GM18498 (cell line): ENCODE measurements around the gene NDST1.
"Not testable (repeated sequence)": the region's sequence is repeated elsewhere in the genome, so short reads cannot be mapped to it uniquely, and the experiment has no call there.

Experiments used
- ATAC-seq: cut with Tn5 transposase; IDR thresholded peaks from one replicate; pipeline ENCODE4 v1.9.1; 2021; ENCODE audit warnings: mild to moderate bottlenecking, moderate library complexity; ENCODE audit not compliant: unreplicated experiment

NDST1 gene

GRCh38 chr5:150507474-150508276 is at the start of gene NDST1:
NDST1 (plus strand) TSS chr5:150508131; CDS start chr5:150521255, 13,124 bp downstream.
- no peak for ATAC-seq

- peak; percentile 76 for ATAC-seq
Measured at GRCh38 chr5:150458802-150459557, 49.0 kb upstream of the NDST1 start.

GRCh38 chr5:150460781-150461180 is 47.1 kb upstream of the NDST1 start:
- no peak for ATAC-seq

- ATAC-seq: peak; percentile 84
Measured at GRCh38 chr5:150461231-150461630, 46.7 kb upstream of the NDST1 start.

GRCh38 chr5:150464554-150465012 is 43.3 kb upstream of the NDST1 start:
- no peak for ATAC-seq

GRCh38 chr5:150465927-150466326 is 42.0 kb upstream of the NDST1 start:
- no peak for ATAC-seq

- ATAC-seq: no peak
Measured at GRCh38 chr5:150468206-150468605, 39.7 kb upstream of the NDST1 start.

- ATAC-seq: no peak
Measured at GRCh38 chr5:150469718-150470469, 38.0 kb upstream of the NDST1 start.

- ATAC-seq: no peak
Measured at GRCh38 chr5:150473673-150474358, 34.1 kb upstream of the NDST1 start.

GRCh38 chr5:150476568-150476967 is 31.4 kb upstream of the NDST1 start:
- not testable (repeated sequence) for ATAC-seq

- ATAC-seq: no peak
Measured at GRCh38 chr5:150479416-150479815, 28.5 kb upstream of the NDST1 start.

- ATAC-seq: no peak
Measured at GRCh38 chr5:150481708-150481965, 26.3 kb upstream of the NDST1 start.

- no peak for ATAC-seq
Measured at GRCh38 chr5:150481972-150482406, 25.9 kb upstream of the NDST1 start.

GRCh38 chr5:150484964-150485692 is 22.8 kb upstream of the NDST1 start:
- ATAC-seq: no peak

GRCh38 chr5:150485693-150486401 is 22.1 kb upstream of the NDST1 start:
- peak; percentile 9 for ATAC-seq

- ATAC-seq: peak; percentile 31
Measured at GRCh38 chr5:150486402-150487198, 21.3 kb upstream of the NDST1 start.

- no peak for ATAC-seq
Measured at GRCh38 chr5:150487199-150488061, 20.5 kb upstream of the NDST1 start.
